Peyer's patch (tissue), 4 donors: ENCODE data around the gene ALPK1. TPM values are rescaled to one million over a fixed set of nuclear protein-coding genes. Genes with fewer than 3 reads are reported as not detected.

Experiments
- DNase-seq, 3 donors: peaks; one replicate each; pipeline ENCODE4 v3.0.0-alpha.2; 2017 to 2019
- H3K27ac ChIP-seq, 4 donors: fragments of 200-600 bp; sonication (generic); one replicate each; pipeline ENCODE4 v1.5.1; 2016 to 2019
- H3K27me3 ChIP-seq, 2 donors: fragments of 200-600 bp; sonication (generic); one replicate each; pipeline ENCODE4 v1.5.1; 2019
- H3K36me3 ChIP-seq, 3 donors: fragments of 200-600 bp; sonication (generic); one replicate each; pipeline ENCODE4 v1.5.1; 2016 to 2019
- H3K4me1 ChIP-seq, 4 donors: fragments of 200-600 bp; sonication (generic); one replicate each; pipeline ENCODE4 v1.5.1; 2016 to 2019
- H3K4me3 ChIP-seq, 4 donors: fragments of 200-600 bp; sonication (generic); 1 replicate in 3 of 4; 2 replicates in 1 of 4; pipeline ENCODE4 v1.5.1; 2016 to 2019; ENCODE audit warnings: mild to moderate bottlenecking in 1 of 4
- H3K9me3 ChIP-seq, 4 donors: fragments of 200-600 bp; sonication (generic); one replicate each; pipeline ENCODE4 v1.5.1; 2016 to 2019; ENCODE audit warnings: mild to moderate bottlenecking in 1 of 4
- CTCF ChIP-seq, 6 experiments: fragments of 450-650 bp in 4 of 6; fragments of 200-600 bp in 2 of 6; sonication (generic) in 1 of 6; IDR thresholded peaks; one replicate each; pipeline ENCODE4 v1.5.1; 2017 to 2019; ENCODE audit warnings: antibody characterized with exemption in 6 of 6, mild to moderate bottlenecking in 3 of 6, moderate library complexity in 1 of 6
- POLR2A ChIP-seq, 2 donors: fragments of 450-650 bp; IDR thresholded peaks; one replicate each; pipeline ENCODE4 v1.5.1; 2017; ENCODE audit warnings: antibody characterized with exemption in 2 of 2, mild to moderate bottlenecking in 2 of 2, moderate library complexity in 2 of 2
- total RNA-seq, 4 donors: library from RNA; depleted of rRNA; stranded (reverse); fragments of >200 nt; gene quantifications; one replicate each; pipeline ENCODE4 v1.1.0, GENCODE V29; 2016

The ALPK1 gene
- total RNA-seq, 4 donors from 2014 or later, result 32.0 to 37.0 (median 36.2) TPM

GRCh38 chr4:112329672-112330375 lies 32.7 kb downstream of the ALPK1 start:
- no peaks in the 10 kb centered on the region for H3K27me3 ChIP-seq
- no peaks in the 10 kb centered on the region for H3K9me3 ChIP-seq
- no peak overlapping the region for H3K4me3 ChIP-seq
- no peak for DNase-seq
- no peaks in the 10 kb centered on the region for H3K4me1 ChIP-seq
- no peak overlapping the region for H3K27ac ChIP-seq
- H3K36me3 ChIP-seq, result peaks cover 0 to 9% (median 0%) of the 10 kb centered on the region in 3 donors
- no peak for TF ChIP-seq CTCF (IDR thresholded peaks at IDR 0.05)
- no peak for TF ChIP-seq POLR2A (IDR thresholded peaks at IDR 0.05)

- no peak for DNase-seq
- H3K4me3 ChIP-seq, result no peak overlapping the region
- no peak overlapping the region for H3K27ac ChIP-seq
- H3K27me3 ChIP-seq, result no peaks in the 10 kb centered on the region
- no peaks in the 10 kb centered on the region for H3K4me1 ChIP-seq
- H3K36me3 ChIP-seq, result peaks cover 0 to 5% (median 0%) of the 10 kb centered on the region in 3 donors
- TF ChIP-seq CTCF (IDR thresholded peaks at IDR 0.05) (no peak), POLR2A (IDR thresholded peaks at IDR 0.05) (no peak)
- no peaks in the 10 kb centered on the region for H3K9me3 ChIP-seq
These were observed 33.8 kb downstream of the ALPK1 start for GRCh38 chr4:112330921-112331320.

GRCh38 chr4:112332398-112332797 lies 35.2 kb downstream of the ALPK1 start:
- H3K36me3 ChIP-seq, result peaks cover 0 to 5% (median 0%) of the 10 kb centered on the region in 3 donors
- H3K9me3 ChIP-seq, result no peaks in the 10 kb centered on the region
- H3K4me1 ChIP-seq, result no peaks in the 10 kb centered on the region
- H3K27ac ChIP-seq, result no peak overlapping the region
- DNase-seq, result no peak
- no peak overlapping the region for H3K4me3 ChIP-seq
- H3K27me3 ChIP-seq, result no peaks in the 10 kb centered on the region
- TF ChIP-seq POLR2A (IDR thresholded peaks at IDR 0.05), result no peak
- no peak for TF ChIP-seq CTCF (IDR thresholded peaks at IDR 0.05)

GRCh38 chr4:112340023-112340422 lies 42.9 kb downstream of the ALPK1 start:
- Histone ChIP-seq H3K4me1 (no peaks in the 10 kb centered on the region), H3K36me3 (peaks cover 0 to 2% (median 0%) of the 10 kb centered on the region in 3 donors), H3K9me3 (no peaks in the 10 kb centered on the region), H3K4me3 (no peak overlapping the region), H3K27me3 (no peaks in the 10 kb centered on the region), H3K27ac (no peak overlapping the region)
- DNase-seq, result no peak
- TF ChIP-seq POLR2A (IDR thresholded peaks at IDR 0.05) (no peak), CTCF (IDR thresholded peaks at IDR 0.05) (no peak)

- no peak overlapping the region for H3K4me3 ChIP-seq
- no peaks in the 10 kb centered on the region for H3K27me3 ChIP-seq
- H3K27ac ChIP-seq, result no peak overlapping the region
- no peaks in the 10 kb centered on the region for H3K36me3 ChIP-seq
- no peaks in the 10 kb centered on the region for H3K9me3 ChIP-seq
- no peaks in the 10 kb centered on the region for H3K4me1 ChIP-seq
- DNase-seq, result no peak
- TF ChIP-seq CTCF (IDR thresholded peaks at IDR 0.05) (no peak), POLR2A (IDR thresholded peaks at IDR 0.05) (no peak)
These were observed 43.9 kb downstream of the ALPK1 start for GRCh38 chr4:112341033-112341432.
